Endothelial cell of umbilical vein (primary cell): Measurements from ENCODE around the gene SEPTIN5.

Experiments
- TF ChIP-seq, protein P1 (sequence below), 2 donors: IDR thresholded peaks; 1 replicate in 1 of 2; 2 replicates in 1 of 2; pipeline ENCODE4 v1.5.1; 2011; ENCODE audit warnings: low read length in 2 of 2, mild to moderate bottlenecking in 2 of 2, moderate library complexity in 2 of 2, control low read depth in 1 of 2, inconsistent platforms in 1 of 2, low read depth in 1 of 2; ENCODE audit not compliant: insufficient read depth in 1 of 2; ENCODE audit errors: extremely low read depth in 1 of 2
- TF ChIP-seq, protein P2 (sequence below): IDR thresholded peaks from 2 replicates; pipeline ENCODE4 v1.6.1; 2011; ENCODE audit not compliant: insufficient read depth, insufficient read length

DNA sequence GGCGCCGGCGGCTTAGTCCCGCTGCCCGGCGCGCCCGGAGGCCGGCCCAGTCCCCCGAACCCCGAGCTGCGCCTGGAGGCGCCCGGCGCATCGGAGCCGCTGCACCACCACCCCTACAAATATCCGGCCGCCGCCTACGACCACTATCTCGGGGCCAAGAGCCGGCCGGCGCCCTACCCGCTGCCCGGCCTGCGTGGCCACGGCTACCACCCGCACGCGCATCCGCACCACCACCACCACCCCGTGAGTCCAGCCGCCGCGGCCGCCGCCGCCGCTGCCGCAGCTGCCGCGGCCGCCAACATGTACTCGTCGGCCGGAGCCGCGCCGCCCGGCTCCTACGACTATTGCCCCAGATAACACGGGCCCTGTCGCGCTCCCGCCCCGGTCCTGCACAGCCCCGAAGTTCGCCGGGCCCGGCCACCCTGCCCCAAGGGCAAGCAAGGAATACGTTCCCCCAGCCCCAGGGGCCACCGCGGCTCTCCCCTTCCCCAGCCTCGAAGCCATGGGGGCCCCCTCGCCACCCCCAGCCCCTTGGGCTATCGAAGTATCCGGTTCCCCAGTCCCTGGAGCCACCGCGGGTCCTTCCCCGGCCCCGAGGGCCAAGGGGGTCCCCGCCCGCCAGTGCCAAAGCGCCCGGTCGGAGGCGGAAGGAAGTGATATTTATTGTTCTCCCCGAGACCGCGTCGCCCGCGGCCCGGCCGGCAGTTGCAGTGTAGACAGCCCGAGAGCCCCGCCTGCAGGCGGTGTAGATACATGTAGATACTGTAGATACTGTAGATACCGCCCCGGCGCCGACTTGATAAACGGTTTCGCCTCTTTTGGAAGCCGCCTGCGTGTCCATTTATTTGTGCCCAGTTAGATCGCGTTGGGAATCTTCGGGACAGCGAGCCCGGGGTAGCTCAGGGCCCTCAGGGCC lies 52.5 kb downstream of the SEPTIN5 start:
- TF ChIP-seq, protein P1, sequence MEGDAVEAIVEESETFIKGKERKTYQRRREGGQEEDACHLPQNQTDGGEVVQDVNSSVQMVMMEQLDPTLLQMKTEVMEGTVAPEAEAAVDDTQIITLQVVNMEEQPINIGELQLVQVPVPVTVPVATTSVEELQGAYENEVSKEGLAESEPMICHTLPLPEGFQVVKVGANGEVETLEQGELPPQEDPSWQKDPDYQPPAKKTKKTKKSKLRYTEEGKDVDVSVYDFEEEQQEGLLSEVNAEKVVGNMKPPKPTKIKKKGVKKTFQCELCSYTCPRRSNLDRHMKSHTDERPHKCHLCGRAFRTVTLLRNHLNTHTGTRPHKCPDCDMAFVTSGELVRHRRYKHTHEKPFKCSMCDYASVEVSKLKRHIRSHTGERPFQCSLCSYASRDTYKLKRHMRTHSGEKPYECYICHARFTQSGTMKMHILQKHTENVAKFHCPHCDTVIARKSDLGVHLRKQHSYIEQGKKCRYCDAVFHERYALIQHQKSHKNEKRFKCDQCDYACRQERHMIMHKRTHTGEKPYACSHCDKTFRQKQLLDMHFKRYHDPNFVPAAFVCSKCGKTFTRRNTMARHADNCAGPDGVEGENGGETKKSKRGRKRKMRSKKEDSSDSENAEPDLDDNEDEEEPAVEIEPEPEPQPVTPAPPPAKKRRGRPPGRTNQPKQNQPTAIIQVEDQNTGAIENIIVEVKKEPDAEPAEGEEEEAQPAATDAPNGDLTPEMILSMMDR (IDR thresholded peaks at IDR 0.05; ENCODE audit: extremely low read depth in 1 of 2, insufficient read depth in 1 of 2, low read depth in 1 of 2, low read length in 2 of 2): peak; percentile 33 to 39
- TF ChIP-seq, protein P2, sequence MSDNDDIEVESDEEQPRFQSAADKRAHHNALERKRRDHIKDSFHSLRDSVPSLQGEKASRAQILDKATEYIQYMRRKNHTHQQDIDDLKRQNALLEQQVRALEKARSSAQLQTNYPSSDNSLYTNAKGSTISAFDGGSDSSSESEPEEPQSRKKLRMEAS: no peak
